Osteoblast (primary cell): ENCODE results near the gene NPRL2. TPM values are rescaled to one million over a fixed set of nuclear protein-coding genes. Genes with fewer than 3 reads are reported as not detected.

ENCODE experiments used
- DNase-seq: peaks from one replicate; pipeline ENCODE4 v3.0.0; 2011; ENCODE audit warnings: low spot score, mixed read lengths; ENCODE audit not compliant: insufficient read length; ENCODE audit errors: missing footprints
- H2AFZ ChIP-seq: 2 replicates; pipeline ENCODE4 v1.6.0; 2011; ENCODE audit warnings: mild to moderate bottlenecking, low read length
- H3K27ac ChIP-seq: 2 replicates; pipeline ENCODE4 v1.5.1; 2011; ENCODE audit warnings: mild to moderate bottlenecking, low read depth, low read length, moderate library complexity
- H3K27me3 ChIP-seq: 2 replicates; pipeline ENCODE4 v1.6.0; 2012; ENCODE audit warnings: mild to moderate bottlenecking, control low read depth, inconsistent platforms, low read length, moderate library complexity; ENCODE audit not compliant: insufficient read depth
- H3K36me3 ChIP-seq: 2 replicates; pipeline ENCODE4 v1.5.1; 2011; ENCODE audit warnings: mild to moderate bottlenecking, low read length, control low read depth, moderate library complexity; ENCODE audit not compliant: insufficient read depth
- H3K4me1 ChIP-seq: 2 replicates; pipeline ENCODE4 v1.5.1; 2011; ENCODE audit warnings: mild to moderate bottlenecking, low read length, control low read depth, moderate library complexity; ENCODE audit not compliant: insufficient read depth
- H3K4me2 ChIP-seq: 2 replicates; pipeline ENCODE4 v1.6.0; 2011; ENCODE audit warnings: mild to moderate bottlenecking, low read length; ENCODE audit not compliant: insufficient read depth
- H3K4me3 ChIP-seq: fragments of 200-600 bp; sonication (generic); 3 replicates; pipeline ENCODE4 v1.5.1; 2012; ENCODE audit warnings: mild to moderate bottlenecking, low read length, inconsistent platforms; ENCODE audit not compliant: insufficient read depth
- H3K79me2 ChIP-seq: 2 replicates; pipeline ENCODE4 v1.6.0; 2012; ENCODE audit warnings: mild to moderate bottlenecking, low read length, control low read depth, inconsistent platforms; ENCODE audit not compliant: insufficient read depth
- H3K9me3 ChIP-seq: 2 replicates; pipeline ENCODE4 v1.5.1; 2011; ENCODE audit warnings: low read depth, low read length, control low read depth
- H4K20me1 ChIP-seq: 2 replicates; pipeline ENCODE4 v1.6.0; 2012; ENCODE audit warnings: mild to moderate bottlenecking, low read length, control low read depth; ENCODE audit not compliant: insufficient read depth
- total RNA-seq: library from RNA; depleted of rRNA; stranded (reverse); fragments of >200 nt; gene quantifications from 2 replicates; pipeline ENCODE4 v1.2.3, GENCODE V29; 2012
- TF ChIP-seq, protein P1 (sequence below): IDR thresholded peaks from 2 replicates; pipeline ENCODE4 v1.5.1; 2011; ENCODE audit warnings: mild to moderate bottlenecking, low read depth, low read length, moderate library complexity; ENCODE audit errors: extremely low read depth

The NPRL2 gene
- total RNA-seq, 1 donor = 21.7 TPM

- DNase-seq = peak; percentile 66
Observed at GRCh38 chr3:50322386-50323091, 28.0 kb downstream of the NPRL2 start, which contains the start of gene HYAL2. Gene HYAL2, minus strand, starts transcription at chr3:50322745. Its CDS starts 2,256 bp downstream, at chr3:50320489.

GRCh38 chr3:50322115-50322385, 28.5 kb downstream of the NPRL2 start:
- H3K36me3 ChIP-seq = peaks cover 38% of the 10 kb centered on the region
- H3K4me1 ChIP-seq = peaks cover 15% of the 10 kb centered on the region
- TF ChIP-seq, protein P1, sequence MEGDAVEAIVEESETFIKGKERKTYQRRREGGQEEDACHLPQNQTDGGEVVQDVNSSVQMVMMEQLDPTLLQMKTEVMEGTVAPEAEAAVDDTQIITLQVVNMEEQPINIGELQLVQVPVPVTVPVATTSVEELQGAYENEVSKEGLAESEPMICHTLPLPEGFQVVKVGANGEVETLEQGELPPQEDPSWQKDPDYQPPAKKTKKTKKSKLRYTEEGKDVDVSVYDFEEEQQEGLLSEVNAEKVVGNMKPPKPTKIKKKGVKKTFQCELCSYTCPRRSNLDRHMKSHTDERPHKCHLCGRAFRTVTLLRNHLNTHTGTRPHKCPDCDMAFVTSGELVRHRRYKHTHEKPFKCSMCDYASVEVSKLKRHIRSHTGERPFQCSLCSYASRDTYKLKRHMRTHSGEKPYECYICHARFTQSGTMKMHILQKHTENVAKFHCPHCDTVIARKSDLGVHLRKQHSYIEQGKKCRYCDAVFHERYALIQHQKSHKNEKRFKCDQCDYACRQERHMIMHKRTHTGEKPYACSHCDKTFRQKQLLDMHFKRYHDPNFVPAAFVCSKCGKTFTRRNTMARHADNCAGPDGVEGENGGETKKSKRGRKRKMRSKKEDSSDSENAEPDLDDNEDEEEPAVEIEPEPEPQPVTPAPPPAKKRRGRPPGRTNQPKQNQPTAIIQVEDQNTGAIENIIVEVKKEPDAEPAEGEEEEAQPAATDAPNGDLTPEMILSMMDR = no peak
- peaks cover 41% of the 10 kb centered on the region for H3K79me2 ChIP-seq
- peak; percentile 62 for DNase-seq
- no peaks in the 10 kb centered on the region for H3K27me3 ChIP-seq
- H3K9me3 ChIP-seq = no peaks in the 10 kb centered on the region
- H2AFZ ChIP-seq = peak overlapping the region; percentile 89
- peak overlapping the region; percentile 91 for H3K4me3 ChIP-seq
- H4K20me1 ChIP-seq = peaks cover 37% of the 10 kb centered on the region
- peak overlapping the region; percentile 99 for H3K4me2 ChIP-seq
- no peak overlapping the region for H3K27ac ChIP-seq

More at GRCh38 chr3:50322386-50323091, 28.0 kb downstream of the NPRL2 start, which contains the start of gene HYAL2:
- peak within 1 kb of the TSS; percentile 99 for H2AFZ ChIP-seq
- TF ChIP-seq, protein P1 = no peak
- H4K20me1 ChIP-seq = peaks cover 34% of the 10 kb centered on the region
- H3K4me2 ChIP-seq = peak within 1 kb of the TSS; percentile 99
- H3K27me3 ChIP-seq = no peaks in the 10 kb centered on the region
- H3K27ac ChIP-seq = peak within 1 kb of the TSS; percentile 99
- H3K79me2 ChIP-seq = peaks cover 45% of the 10 kb centered on the region
- H3K4me1 ChIP-seq = peaks cover 20% of the 10 kb centered on the region
- no peaks in the 10 kb centered on the region for H3K9me3 ChIP-seq
- peak within 1 kb of the TSS; percentile 91 for H3K4me3 ChIP-seq
- peaks cover 35% of the 10 kb centered on the region for H3K36me3 ChIP-seq

- peak overlapping the region; percentile 99 for H3K4me2 ChIP-seq
- peaks cover 40% of the 10 kb centered on the region for H3K36me3 ChIP-seq
- DNase-seq = peak; percentile 100
- peak overlapping the region; percentile 99 for H3K27ac ChIP-seq
- peaks cover 36% of the 10 kb centered on the region for H4K20me1 ChIP-seq
- H2AFZ ChIP-seq = peak overlapping the region; percentile 99
- peaks cover 36% of the 10 kb centered on the region for H3K79me2 ChIP-seq
- H3K4me1 ChIP-seq = peaks cover 14% of the 10 kb centered on the region
- TF ChIP-seq, protein P1 = peak; percentile 14
- H3K9me3 ChIP-seq = no peaks in the 10 kb centered on the region
- H3K27me3 ChIP-seq = no peaks in the 10 kb centered on the region
- peak overlapping the region; percentile 91 for H3K4me3 ChIP-seq
Observed at GRCh38 chr3:50321336-50322114, 29.1 kb downstream of the NPRL2 start.

DNA sequence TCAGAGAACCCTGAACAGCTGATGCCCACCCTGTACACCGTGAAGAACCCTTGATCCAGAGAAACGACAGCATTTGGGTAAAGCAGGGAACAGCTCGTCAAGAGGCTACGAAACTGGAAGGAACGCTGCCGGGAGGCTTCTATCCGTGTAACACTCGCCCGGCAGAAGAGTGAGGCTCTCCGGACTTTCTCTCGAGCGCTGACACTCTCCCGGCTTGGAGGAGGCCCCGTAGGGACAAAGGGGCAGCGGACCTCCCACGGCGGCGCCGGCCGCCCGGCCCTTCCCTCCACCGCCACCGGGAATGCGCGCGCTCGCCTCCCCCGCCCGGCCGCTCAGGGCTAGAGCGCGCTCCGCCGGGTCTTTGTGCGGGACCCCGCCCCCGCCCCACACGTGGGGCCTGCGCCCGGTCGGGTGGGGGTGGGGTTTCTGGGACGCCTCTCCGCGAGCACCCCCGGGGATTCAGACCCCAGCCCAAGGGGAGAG, 29.7 kb downstream of the NPRL2 start:
- peak overlapping the region; percentile 99 for H2AFZ ChIP-seq
- peaks cover 14% of the 10 kb centered on the region for H3K4me1 ChIP-seq
- H3K27ac ChIP-seq = peak overlapping the region; percentile 99
- no peaks in the 10 kb centered on the region for H3K9me3 ChIP-seq
- peak overlapping the region; percentile 99 for H3K4me2 ChIP-seq
- H3K36me3 ChIP-seq = peaks cover 33% of the 10 kb centered on the region
- H3K4me3 ChIP-seq = peak overlapping the region; percentile 91
- TF ChIP-seq, protein P1 = no peak
- H3K79me2 ChIP-seq = peaks cover 31% of the 10 kb centered on the region
- peaks cover 38% of the 10 kb centered on the region for H4K20me1 ChIP-seq
- H3K27me3 ChIP-seq = no peaks in the 10 kb centered on the region
- peak; percentile 97 for DNase-seq
